GM12801 (cell line): ENCODE data around the gene DMC1.

Experiments used
- CTCF ChIP-seq: IDR thresholded peaks from one replicate; pipeline ENCODE4 v1.5.1; 2011; ENCODE audit warnings: control low read depth; ENCODE audit not compliant: insufficient read length; ENCODE audit errors: extremely low read depth

Gene DMC1

GRCh38 chr22:38519453-38520250 is 50.3 kb downstream of the DMC1 start:
- TF ChIP-seq CTCF = no peak

GRCh38 chr22:38518620-38519019 is 51.4 kb downstream of the DMC1 start:
- no peak for TF ChIP-seq CTCF

DNA sequence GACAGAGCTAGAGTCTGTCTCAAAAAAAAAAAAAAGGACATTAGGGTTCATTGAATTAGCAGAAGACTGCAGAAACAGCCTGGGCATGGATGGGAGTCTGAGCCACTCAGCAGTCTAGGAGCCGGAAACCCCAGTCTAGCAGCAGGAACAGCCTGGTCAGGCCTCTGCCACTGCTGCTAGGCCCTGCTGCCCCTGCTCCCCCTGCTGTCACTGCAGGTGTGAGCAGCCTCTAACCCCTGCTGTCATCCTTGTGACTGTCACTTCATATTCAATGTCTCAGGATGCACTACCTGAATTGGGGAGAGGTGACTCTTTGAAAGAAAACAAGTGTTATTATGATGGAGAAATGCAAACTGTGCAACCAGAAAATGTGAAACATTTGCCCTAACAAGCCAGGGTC is 56.9 kb downstream of the DMC1 start:
- no peak for TF ChIP-seq CTCF

- no peak for TF ChIP-seq CTCF
These were observed 59.5 kb downstream of the DMC1 start for GRCh38 chr22:38510416-38510970.

- no peak for TF ChIP-seq CTCF
These were observed 63.6 kb downstream of the DMC1 start, which contains the start of gene DDX17 for GRCh38 chr22:38506118-38506962. TSS of gene DDX17 (minus strand) at chr22:38506311.

DNA sequence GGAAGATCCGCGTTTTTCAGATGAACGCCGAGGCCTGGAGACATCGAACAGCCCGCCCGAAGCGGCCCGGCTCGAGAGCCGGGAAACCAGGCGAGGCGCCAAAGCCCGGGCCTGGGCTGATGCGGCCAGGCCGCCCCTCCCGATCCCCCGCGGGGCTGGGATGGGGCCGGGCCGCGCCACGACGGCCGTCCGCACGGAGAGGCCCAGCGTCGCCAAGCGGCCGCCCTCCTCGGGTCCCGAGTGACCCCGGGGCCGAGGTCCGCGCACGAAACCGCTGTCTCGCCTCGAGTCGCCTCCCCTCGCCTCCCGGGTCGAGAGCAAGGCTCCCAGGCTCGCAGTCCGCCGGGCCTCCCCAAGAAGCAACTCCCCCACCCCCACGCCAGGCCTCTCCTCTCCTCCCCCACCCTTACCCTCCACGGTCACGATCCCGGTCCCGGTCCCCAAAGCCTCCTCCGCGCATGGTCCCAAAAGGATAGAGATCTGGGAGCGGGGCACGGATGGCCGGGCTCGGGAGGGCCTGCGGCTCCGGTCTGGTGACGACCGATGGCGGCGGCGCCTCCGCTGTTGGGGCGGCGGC is 64.4 kb downstream of the DMC1 start:
- TF ChIP-seq CTCF = no peak
